Panc1 (cell line): ENCODE data around the gene S100B. TPM values are rescaled to one million over a fixed set of nuclear protein-coding genes. Genes with fewer than 3 reads are reported as not detected.

Experiments used
- ATAC-seq: fragments of 200-7000 bp; cut with Tn5 transposase; 2 replicates; pipeline ENCODE4 v1.9.1; 2020; ENCODE audit warnings: mild to moderate bottlenecking, moderate library complexity
- BruUV-seq: library from RNA; stranded (reverse); fragments of 400-500 nt; replicated peaks from 2 replicates; lab custom pipeline; 2021; lab: Mats Ljungman, UMichigan
- CTCF ChIA-PET: fragments of 300-600 bp; sonication (Branson Sonifier 250); formaldehyde crosslinking; loops from one replicate; lab custom pipeline; 2022; ENCODE audit warnings: antibody characterized with exemption; lab: Charles Lee
- POLR2A ChIA-PET: fragments of 300-600 bp; sonication (Branson Sonifier 250); formaldehyde crosslinking; loops from one replicate; lab custom pipeline; 2022; ENCODE audit warnings: antibody characterized with exemption; lab: Charles Lee
- DNase-seq: peaks from one replicate; pipeline ENCODE4 v3.0.0-alpha.2; 2010; ENCODE audit warnings: low read depth, low spot score
- H3K27ac ChIP-seq: 2 replicates; pipeline ENCODE4 v1.5.1; 2011; ENCODE audit warnings: mild to moderate bottlenecking, low read length, inconsistent platforms
- H3K27me3 ChIP-seq: fragments of 200-500 bp; sonication (Bioruptor generic); 2 replicates; pipeline ENCODE4 v1.6.0; 2014; ENCODE audit warnings: low read length, inconsistent platforms; ENCODE audit not compliant: control insufficient read depth, insufficient read depth
- H3K36me3 ChIP-seq: fragments of 200-500 bp; sonication (Bioruptor generic); 2 replicates; pipeline ENCODE4 v1.5.1; 2014; ENCODE audit warnings: inconsistent platforms, mild to moderate bottlenecking, low read length, moderate library complexity; ENCODE audit not compliant: control insufficient read depth, insufficient read depth
- H3K4me1 ChIP-seq: 2 replicates; pipeline ENCODE4 v1.5.1; 2011; ENCODE audit warnings: inconsistent platforms, mild to moderate bottlenecking, low read length, moderate library complexity; ENCODE audit not compliant: control insufficient read depth, insufficient read depth
- H3K4me3 ChIP-seq, 2 experiments: 2 replicates each; pipeline ENCODE4 v1.5.1; 2011 to 2012; ENCODE audit warnings: low read depth in 2 of 2, low read length in 2 of 2, mild to moderate bottlenecking in 2 of 2, inconsistent platforms in 1 of 2, moderate library complexity in 1 of 2
- H3K9me3 ChIP-seq: fragments of 200-500 bp; sonication (Bioruptor generic); 2 replicates; pipeline ENCODE4 v1.5.1; 2014; ENCODE audit warnings: low read depth, mild to moderate bottlenecking, inconsistent platforms, low read length, moderate library complexity; ENCODE audit not compliant: control insufficient read depth, insufficient read depth
- CTCF ChIP-seq: fragments of 450-650 bp; IDR thresholded peaks from 2 replicates; pipeline ENCODE4 v1.5.1; 2017; ENCODE audit warnings: mild to moderate bottlenecking
- POLR2AphosphoS5 ChIP-seq: IDR thresholded peaks from 2 replicates; pipeline ENCODE4 v1.6.1; 2012; ENCODE audit warnings: mild to moderate bottlenecking, low read depth, low read length, moderate library complexity
- REST ChIP-seq, 2 experiments: IDR thresholded peaks; 2 replicates each; pipeline ENCODE4 v1.6.1; 2011 to 2012; ENCODE audit warnings: low read depth in 2 of 2, control low read depth in 1 of 2, low read length in 1 of 2, mild to moderate bottlenecking in 1 of 2, moderate library complexity in 1 of 2; ENCODE audit not compliant: insufficient read depth in 1 of 2
- SIN3A ChIP-seq: IDR thresholded peaks from 2 replicates; pipeline ENCODE4 v1.6.1; 2012; ENCODE audit warnings: low read depth, mild to moderate bottlenecking, low read length, moderate library complexity, borderline replicate concordance; ENCODE audit not compliant: insufficient read depth
- TCF7L2 ChIP-seq: IDR thresholded peaks from 2 replicates; pipeline ENCODE4 v1.6.1; 2011; ENCODE audit warnings: mild to moderate bottlenecking, low read depth, low read length, inconsistent platforms
- in situ Hi-C: cut with HindIII; loops from 2 replicates; pipeline ENCODE4 v1.10.0; 2016; ENCODE audit warnings: low sequenced_read_pairs, low pct_unique_long_range_greater_than_20kb
- intact Hi-C: fragments of 100-400 bp; cut with micrococcal nuclease; formaldehyde crosslinking; loops from one replicate; pipeline ENCODE4 v1.10.0; 2022; ENCODE audit not compliant: unreplicated experiment
- total RNA-seq: library from RNA; stranded (reverse); gene quantifications from one replicate; pipeline ENCODE4 v1.2.1, GENCODE V29; 2021; ENCODE audit not compliant: unreplicated experiment

Gene S100B
- total RNA-seq, 1 experiment from 2014 or later: not detected

GRCh38 chr21:46645840-46646239, 41.0 kb upstream of the S100B start:
- no peak for DNase-seq
- Histone ChIP-seq H3K4me1 (no peaks in the 10 kb centered on the region), H3K27ac (no peak overlapping the region), H3K4me3 (no peak overlapping the region), H3K9me3 (no peaks in the 10 kb centered on the region), H3K36me3 (peaks cover 4% of the 10 kb centered on the region; the same call in 1 of the 2 replicates), H3K27me3 (no peaks in the 10 kb centered on the region)
- CTCF ChIA-PET: no interaction called here
- no peak for TF ChIP-seq CTCF
- no peak for TF ChIP-seq POLR2AphosphoS5
- TF ChIP-seq REST (IDR thresholded peaks at IDR 0.05; ENCODE audit: insufficient read depth in 1 of 2, low read depth in 2 of 2, low read length in 1 of 2): no peak
- TF ChIP-seq SIN3A: no peak
- BruUV-seq: no TSS peak
- ATAC-seq: no peak
- intact Hi-C loops (no loop called here), in situ Hi-C loops (no loop called here)
- POLR2A ChIA-PET: no interaction called here

GRCh38 chr21:46643379-46644177, 38.7 kb upstream of the S100B start:
- ChIA-PET POLR2A (interaction anchor here (0.5 to 0.6 kb wide), 2 partner anchors 8 to 75 kb away, joined by 8 to 9 read pairs; partner anchors contain the start of gene PRMT2), CTCF (interaction anchor here (0.7 kb wide), 1 partner anchor 85 kb away, joined by 6 read pairs; no protein-coding TSS in a partner anchor)
- no peak for ATAC-seq
- Histone ChIP-seq H3K9me3 (no peaks in the 10 kb centered on the region), H3K27me3 (no peaks in the 10 kb centered on the region), H3K4me3 (no peak overlapping the region), H3K4me1 (peaks cover under 1% of the 10 kb centered on the region; the same call in 1 of the 2 replicates), H3K27ac (no peak overlapping the region), H3K36me3 (peaks cover 5% of the 10 kb centered on the region; the same call in 1 of the 2 replicates)
- intact Hi-C loops: no loop called here
- in situ Hi-C loops: no loop called here
- no peak for DNase-seq
- BruUV-seq: no TSS peak
- no peak for TF ChIP-seq SIN3A
- TF ChIP-seq POLR2AphosphoS5: no peak
- TF ChIP-seq CTCF: no peak
- no peak for TF ChIP-seq REST (IDR thresholded peaks at IDR 0.05; ENCODE audit: insufficient read depth in 1 of 2, low read depth in 2 of 2, low read length in 1 of 2)
- no peak for TF ChIP-seq TCF7L2
